Neutrophil (primary cell): ENCODE results near the gene ETV5.

Source experiments
- H3K27ac ChIP-seq: fragments of 200-600 bp; sonication (generic); 2 replicates; pipeline ENCODE4 v1.5.1; 2016; ENCODE audit warnings: mild to moderate bottlenecking, moderate library complexity
- H3K27me3 ChIP-seq: fragments of 200-600 bp; sonication (generic); 2 replicates; pipeline ENCODE4 v1.6.0; 2016; ENCODE audit warnings: mild to moderate bottlenecking
- H3K36me3 ChIP-seq: fragments of 200-600 bp; sonication (generic); 2 replicates; pipeline ENCODE4 v1.5.1; 2017
- H3K4me1 ChIP-seq, 2 experiments: fragments of 200-600 bp in 1 of 2; sonication (generic) in 1 of 2; 1 replicate in 1 of 2; 2 replicates in 1 of 2; pipeline versions ENCODE4 v1.5.1 to v1.6.1; 2013 to 2016; ENCODE audit warnings: low read depth in 1 of 2, low read length in 1 of 2, mild to moderate bottlenecking in 1 of 2, moderate library complexity in 1 of 2; ENCODE audit not compliant: control insufficient read depth in 1 of 2, insufficient read depth in 1 of 2
- H3K4me3 ChIP-seq, 2 experiments: fragments of 200-600 bp in 1 of 2; sonication (generic) in 1 of 2; 1 replicate in 1 of 2; 2 replicates in 1 of 2; pipeline ENCODE4 v1.5.1; 2013 to 2016; ENCODE audit warnings: low read depth in 1 of 2, low read length in 1 of 2, mild to moderate bottlenecking in 1 of 2, moderate library complexity in 1 of 2
- H3K9me3 ChIP-seq: fragments of 200-600 bp; sonication (generic); 2 replicates; pipeline ENCODE4 v1.5.1; 2016
- CTCF ChIP-seq: fragments of 200-600 bp; sonication (generic); IDR thresholded peaks from 2 replicates; pipeline ENCODE4 v1.5.1; 2016; ENCODE audit warnings: antibody characterized with exemption

ETV5 gene

GRCh38 chr3:186115239-186115996 lies 6.5 kb upstream of the ETV5 start:
- no peak for TF ChIP-seq CTCF
- H3K27ac ChIP-seq: no peak overlapping the region
- H3K4me1 ChIP-seq: peaks cover 0 to 1% of the 10 kb centered on the region in 2 experiments
- no peaks in the 10 kb centered on the region for H3K36me3 ChIP-seq
- no peak overlapping the region for H3K4me3 ChIP-seq
- no peaks in the 10 kb centered on the region for H3K9me3 ChIP-seq
- peaks cover 85% of the 10 kb centered on the region for H3K27me3 ChIP-seq

DNA sequence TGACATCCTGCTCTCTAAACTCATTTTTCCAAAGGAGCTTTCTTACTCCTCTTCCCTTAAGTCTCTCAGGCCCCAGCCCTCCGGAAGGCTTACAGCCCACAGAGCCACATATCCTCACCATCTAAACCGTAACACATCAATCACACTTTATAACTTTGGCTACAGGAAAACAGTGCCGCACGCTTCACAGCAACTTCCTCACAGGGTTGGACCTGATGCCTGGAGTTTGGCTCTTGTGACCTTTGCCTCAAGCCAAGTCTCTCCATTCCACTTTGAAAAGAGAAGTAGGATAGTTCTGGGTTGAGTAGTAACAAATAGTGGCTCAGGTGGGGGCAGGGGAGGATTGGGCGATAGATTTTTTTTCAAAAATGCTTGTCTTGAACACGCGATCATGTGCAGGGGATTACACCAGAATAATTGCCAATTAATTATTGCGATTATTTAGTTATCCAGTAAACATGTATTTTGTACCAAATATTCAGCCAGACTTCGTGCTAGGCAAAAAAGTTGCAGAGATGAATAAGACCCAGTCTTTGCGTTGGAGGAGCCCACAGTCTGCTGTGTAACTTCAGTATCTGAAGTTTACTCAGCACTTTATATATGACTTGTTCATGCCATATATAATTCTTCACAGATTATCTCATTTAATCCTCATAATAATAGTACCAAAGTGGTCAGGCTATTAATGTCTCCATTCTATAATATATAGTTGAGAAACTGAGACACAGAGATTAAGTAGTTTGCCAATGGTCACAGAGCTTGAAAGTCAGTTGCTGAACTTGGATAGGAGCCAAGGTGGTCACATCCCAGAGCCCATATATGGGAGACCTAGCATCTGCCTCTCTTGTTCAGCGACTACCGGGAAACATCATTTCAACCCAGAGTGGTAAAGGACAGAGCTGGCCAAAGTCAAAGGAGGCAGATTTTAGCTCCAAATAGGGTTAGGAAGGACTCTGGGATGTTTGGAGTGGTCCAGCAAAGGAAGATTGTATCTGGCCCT lies 2.4 kb upstream of the ETV5 start:
- Histone ChIP-seq H3K4me3 (no peak overlapping the region), H3K27me3 (peaks cover 97% of the 10 kb centered on the region), H3K9me3 (no peaks in the 10 kb centered on the region), H3K27ac (no peak overlapping the region), H3K4me1 (peaks cover 29 to 35% of the 10 kb centered on the region in 2 experiments), H3K36me3 (no peaks in the 10 kb centered on the region)
- TF ChIP-seq CTCF: no peak

DNA sequence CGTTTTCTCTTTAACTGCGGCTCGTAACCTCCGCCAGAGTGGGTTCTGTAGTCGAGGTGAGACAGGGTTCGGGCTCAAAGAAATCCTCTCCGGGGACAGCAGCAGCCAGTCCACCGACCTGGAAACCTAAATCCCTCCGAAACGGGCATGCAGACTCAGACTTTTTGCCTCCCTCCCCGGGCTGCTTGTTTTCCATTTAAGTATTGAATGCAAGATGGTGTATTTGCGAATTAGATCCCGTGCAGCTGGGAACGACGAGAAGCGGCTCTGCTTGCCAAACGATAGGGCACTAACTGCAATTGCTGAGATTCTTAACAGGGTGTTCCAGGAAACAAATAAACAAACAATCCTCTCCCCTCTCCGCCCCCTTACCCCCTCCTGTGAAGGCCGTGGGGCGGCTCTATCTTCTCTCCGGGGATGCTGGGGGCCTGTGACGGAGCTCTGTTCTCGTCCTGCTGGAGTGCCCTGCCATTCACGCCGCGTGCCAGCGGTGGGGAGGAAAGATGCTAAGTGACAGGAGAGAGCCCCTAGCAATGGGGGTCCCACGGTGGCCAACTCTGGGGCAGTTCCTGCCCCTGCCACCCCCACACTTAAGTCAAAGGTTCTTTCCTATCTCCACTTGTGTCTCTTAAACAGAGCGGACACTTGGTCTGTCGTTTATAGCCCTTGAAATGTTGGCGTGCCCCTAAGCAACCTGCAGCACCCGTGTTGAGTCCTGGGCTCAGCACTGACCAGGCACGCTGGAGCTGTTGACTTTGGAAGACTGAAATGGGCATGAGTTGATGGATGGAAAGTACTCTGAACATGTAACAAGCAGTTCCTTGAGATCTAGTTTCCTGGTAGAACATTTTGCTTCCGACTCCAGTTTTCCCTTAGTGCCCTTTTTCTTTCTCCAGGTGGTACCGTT lies 1.3 kb upstream of the ETV5 start:
- H3K27ac ChIP-seq: no peak overlapping the region
- no peak for TF ChIP-seq CTCF
- H3K4me1 ChIP-seq: peaks cover 29 to 35% of the 10 kb centered on the region in 2 experiments
- no peaks in the 10 kb centered on the region for H3K9me3 ChIP-seq
- H3K27me3 ChIP-seq: peaks cover 97% of the 10 kb centered on the region
- no peaks in the 10 kb centered on the region for H3K36me3 ChIP-seq
- H3K4me3 ChIP-seq: peak overlapping the region; percentile 60 to 94

DNA sequence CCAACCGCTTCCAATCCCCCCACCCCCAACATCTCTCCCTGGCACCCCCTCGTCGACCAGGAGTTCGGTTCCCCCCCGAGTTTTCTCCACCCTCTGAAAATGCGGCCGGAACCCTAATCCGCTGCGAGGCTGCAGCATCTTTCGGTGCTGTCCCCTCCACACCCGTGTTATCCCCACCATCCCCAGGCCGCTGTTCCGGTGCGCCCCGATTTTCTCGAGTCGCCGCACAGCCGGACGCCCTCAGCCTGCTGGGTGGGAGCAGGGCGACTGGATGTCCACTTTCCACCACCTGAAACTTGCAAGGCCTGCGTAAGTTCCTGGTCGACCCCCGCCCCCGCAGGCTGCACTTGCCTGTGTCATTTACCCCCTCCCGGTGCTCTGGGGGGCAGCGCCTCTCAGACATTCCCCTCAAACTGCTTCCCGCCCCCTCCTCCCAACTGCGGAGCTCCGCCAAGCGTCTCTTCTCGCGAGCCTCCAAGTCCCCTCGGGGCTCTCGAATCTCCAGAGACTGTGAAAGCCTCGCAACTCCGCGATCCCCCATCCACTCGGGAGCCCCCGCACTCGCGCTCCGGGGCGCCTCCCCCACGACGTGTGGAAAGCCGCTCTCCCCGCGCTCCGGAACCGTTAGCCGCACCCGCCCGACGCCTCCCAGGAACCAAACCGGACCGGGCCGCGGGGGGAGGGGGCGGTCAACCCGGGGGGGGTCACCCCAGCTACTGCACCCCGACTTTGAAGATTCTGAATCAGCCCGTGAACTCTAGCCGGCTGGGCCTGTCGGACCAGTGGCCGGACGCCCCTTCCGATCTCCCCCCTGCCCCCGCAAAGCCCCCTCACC lies 566 bp downstream of the ETV5 start:
- Histone ChIP-seq H3K9me3 (no peaks in the 10 kb centered on the region), H3K27ac (peak overlapping the region; percentile 73), H3K4me3 (peak overlapping the region; percentile 60 to 94), H3K27me3 (peaks cover 97% of the 10 kb centered on the region), H3K36me3 (no peaks in the 10 kb centered on the region), H3K4me1 (peaks cover 29 to 35% of the 10 kb centered on the region in 2 experiments)
- no peak for TF ChIP-seq CTCF
